ENCODE results near the gene TNFAIP1.
"Not testable (repeated sequence)": the region's sequence is repeated elsewhere in the genome, so short reads cannot be mapped to it uniquely, and the experiment has no call there.

The TNFAIP1 gene

GRCh38 chr17:28335201-28335958 is at the start of gene TNFAIP1, which contains the start of gene IFT20:
Gene TNFAIP1, plus strand, starts transcription at chr17:28335761. Its CDS starts 3,761 bp downstream, at chr17:28339522.
Gene IFT20, minus strand, starts transcription at chr17:28335472. Its CDS starts 3,487 bp downstream, at chr17:28331985.
- H3K27ac Mint-ChIP-seq, result peak within 1 kb of the TSS; percentile 79
- peaks cover 2% of the 10 kb centered on the region for H3K36me3 Mint-ChIP-seq
- peaks cover 54% of the 10 kb centered on the region for H3K4me1 Mint-ChIP-seq (ENCODE audit: low read depth)
- no peaks in the 10 kb centered on the region for H3K27me3 Mint-ChIP-seq
- no peaks in the 10 kb centered on the region for H3K9me3 Mint-ChIP-seq (ENCODE audit: low read depth)
- peak within 1 kb of the TSS; percentile 96 for H3K4me3 Mint-ChIP-seq

GRCh38 chr17:28285965-28286364 is 49.6 kb upstream of the TNFAIP1 start:
- Mint-ChIP-seq H3K4me1 (ENCODE audit: low read depth) (no peaks in the 10 kb centered on the region), H3K27ac (no peak overlapping the region), H3K4me3 (no peak overlapping the region), H3K9me3 (ENCODE audit: low read depth) (no peaks in the 10 kb centered on the region), H3K36me3 (no peaks in the 10 kb centered on the region), H3K27me3 (no peaks in the 10 kb centered on the region)

- peaks cover 2% of the 10 kb centered on the region for H3K4me1 Mint-ChIP-seq (ENCODE audit: low read depth)
- H3K27me3 Mint-ChIP-seq, result peaks cover 9% of the 10 kb centered on the region
- no peak overlapping the region for H3K27ac Mint-ChIP-seq
- no peaks in the 10 kb centered on the region for H3K36me3 Mint-ChIP-seq
- H3K4me3 Mint-ChIP-seq, result no peak overlapping the region
- H3K9me3 Mint-ChIP-seq (ENCODE audit: low read depth), result no peaks in the 10 kb centered on the region
Measured at GRCh38 chr17:28290703-28291102, 44.9 kb upstream of the TNFAIP1 start.

- Mint-ChIP-seq H3K4me3 (no peak overlapping the region), H3K9me3 (ENCODE audit: low read depth) (no peaks in the 10 kb centered on the region), H3K36me3 (no peaks in the 10 kb centered on the region), H3K4me1 (ENCODE audit: low read depth) (peaks cover 10% of the 10 kb centered on the region), H3K27me3 (peaks cover 10% of the 10 kb centered on the region), H3K27ac (no peak overlapping the region)
Measured at GRCh38 chr17:28291780-28292330, 43.7 kb upstream of the TNFAIP1 start.

- H3K4me3 Mint-ChIP-seq; H3K27ac Mint-ChIP-seq; H3K9me3 Mint-ChIP-seq (ENCODE audit: low read depth); H3K36me3 Mint-ChIP-seq; H3K27me3 Mint-ChIP-seq: not testable (repeated sequence)
- peaks cover 10% of the 10 kb centered on the region for H3K4me1 Mint-ChIP-seq (ENCODE audit: low read depth)
Measured at GRCh38 chr17:28292878-28293277, 42.7 kb upstream of the TNFAIP1 start.

GRCh38 chr17:28293994-28294393 is 41.6 kb upstream of the TNFAIP1 start:
- Mint-ChIP-seq H3K36me3 (no peaks in the 10 kb centered on the region), H3K27ac (no peak overlapping the region), H3K27me3 (peaks cover 10% of the 10 kb centered on the region), H3K4me3 (no peak overlapping the region), H3K9me3 (ENCODE audit: low read depth) (no peaks in the 10 kb centered on the region), H3K4me1 (ENCODE audit: low read depth) (peaks cover 10% of the 10 kb centered on the region)

GRCh38 chr17:28295677-28296578 is 39.6 kb upstream of the TNFAIP1 start:
- peak overlapping the region; percentile 20 for H3K4me3 Mint-ChIP-seq
- H3K27me3 Mint-ChIP-seq, result peaks cover 10% of the 10 kb centered on the region
- peak overlapping the region; percentile 64 for H3K27ac Mint-ChIP-seq
- H3K36me3 Mint-ChIP-seq, result no peaks in the 10 kb centered on the region
- H3K9me3 Mint-ChIP-seq (ENCODE audit: low read depth), result no peaks in the 10 kb centered on the region
- peaks cover 10% of the 10 kb centered on the region for H3K4me1 Mint-ChIP-seq (ENCODE audit: low read depth)

- H3K27me3 Mint-ChIP-seq, result peaks cover 6% of the 10 kb centered on the region
- no peaks in the 10 kb centered on the region for H3K36me3 Mint-ChIP-seq
- H3K4me1 Mint-ChIP-seq (ENCODE audit: low read depth), result peaks cover 10% of the 10 kb centered on the region
- no peak overlapping the region for H3K27ac Mint-ChIP-seq
- H3K9me3 Mint-ChIP-seq (ENCODE audit: low read depth), result no peaks in the 10 kb centered on the region
- no peak overlapping the region for H3K4me3 Mint-ChIP-seq
Measured at GRCh38 chr17:28298449-28298848, 37.1 kb upstream of the TNFAIP1 start.

- Mint-ChIP-seq H3K4me1 (ENCODE audit: low read depth) (no peaks in the 10 kb centered on the region), H3K27ac (no peak overlapping the region), H3K36me3 (no peaks in the 10 kb centered on the region), H3K27me3 (peaks cover 6% of the 10 kb centered on the region), H3K4me3 (no peak overlapping the region), H3K9me3 (ENCODE audit: low read depth) (no peaks in the 10 kb centered on the region)
Measured at GRCh38 chr17:28306954-28307401, 28.6 kb upstream of the TNFAIP1 start.

- no peaks in the 10 kb centered on the region for H3K27me3 Mint-ChIP-seq
- no peaks in the 10 kb centered on the region for H3K36me3 Mint-ChIP-seq
- no peaks in the 10 kb centered on the region for H3K9me3 Mint-ChIP-seq (ENCODE audit: low read depth)
- peaks cover 11% of the 10 kb centered on the region for H3K4me1 Mint-ChIP-seq (ENCODE audit: low read depth)
- no peak overlapping the region for H3K27ac Mint-ChIP-seq
- H3K4me3 Mint-ChIP-seq, result no peak overlapping the region
Measured at GRCh38 chr17:28313841-28314240, 21.7 kb upstream of the TNFAIP1 start.

- no peaks in the 10 kb centered on the region for H3K27me3 Mint-ChIP-seq
- no peak overlapping the region for H3K4me3 Mint-ChIP-seq
- peaks cover 23% of the 10 kb centered on the region for H3K4me1 Mint-ChIP-seq (ENCODE audit: low read depth)
- no peaks in the 10 kb centered on the region for H3K9me3 Mint-ChIP-seq (ENCODE audit: low read depth)
- H3K27ac Mint-ChIP-seq, result no peak overlapping the region
- peaks cover 6% of the 10 kb centered on the region for H3K36me3 Mint-ChIP-seq
Measured at GRCh38 chr17:28315846-28316705, 19.5 kb upstream of the TNFAIP1 start.

- Mint-ChIP-seq H3K27me3 (no peaks in the 10 kb centered on the region), H3K4me1 (ENCODE audit: low read depth) (peaks cover 23% of the 10 kb centered on the region), H3K36me3 (peaks cover 7% of the 10 kb centered on the region), H3K4me3 (peak overlapping the region; percentile 93), H3K27ac (no peak overlapping the region), H3K9me3 (ENCODE audit: low read depth) (no peaks in the 10 kb centered on the region)
Measured at GRCh38 chr17:28317099-28317965, 18.2 kb upstream of the TNFAIP1 start.

- Mint-ChIP-seq H3K36me3 (peaks cover 10% of the 10 kb centered on the region), H3K4me3 (peak overlapping the region; percentile 93), H3K9me3 (ENCODE audit: low read depth) (no peaks in the 10 kb centered on the region), H3K27ac (peak overlapping the region; percentile 83), H3K27me3 (no peaks in the 10 kb centered on the region), H3K4me1 (ENCODE audit: low read depth) (peaks cover 26% of the 10 kb centered on the region)
Measured at GRCh38 chr17:28317966-28318758, 17.4 kb upstream of the TNFAIP1 start.
